ENCODE results near the gene SYT6. TPM values are rescaled to one million over a fixed set of nuclear protein-coding genes. Genes with fewer than 3 reads are reported as not detected.

The SYT6 gene
- total RNA-seq, 2 donors from 2014 or later, result not detected

- no peak overlapping the region for H3K4me3 ChIP-seq
- no peak overlapping the region for H3K27ac ChIP-seq
- H3K36me3 ChIP-seq, result no peaks in the 10 kb centered on the region
- TF ChIP-seq CTCF (IDR thresholded peaks at IDR 0.05), result no peak
- no peak for DNase-seq (ENCODE audit: low spot score)
- H3K4me1 ChIP-seq, result no peaks in the 10 kb centered on the region
- H3K27me3 ChIP-seq, result peaks cover 0 to 7% of the 10 kb centered on the region in 2 donors
- no peaks in the 10 kb centered on the region for H3K9me3 ChIP-seq
Measured at GRCh38 chr1:114144016-114144415, 9.7 kb downstream of the SYT6 start.

- no peaks in the 10 kb centered on the region for H3K27me3 ChIP-seq
- no peak overlapping the region for H3K4me3 ChIP-seq
- H3K36me3 ChIP-seq, result no peaks in the 10 kb centered on the region
- H3K9me3 ChIP-seq, result no peaks in the 10 kb centered on the region
- no peak overlapping the region for H3K27ac ChIP-seq
- TF ChIP-seq CTCF (IDR thresholded peaks at IDR 0.05), result no peak
- H3K4me1 ChIP-seq, result no peaks in the 10 kb centered on the region
- DNase-seq (ENCODE audit: low spot score), result no peak
Measured at GRCh38 chr1:114139540-114139939, 14.1 kb downstream of the SYT6 start.

GRCh38 chr1:114137497-114137896 lies 16.2 kb downstream of the SYT6 start:
- no peaks in the 10 kb centered on the region for H3K9me3 ChIP-seq
- no peak for DNase-seq (ENCODE audit: low spot score)
- TF ChIP-seq CTCF (IDR thresholded peaks at IDR 0.05), result no peak
- H3K27me3 ChIP-seq, result no peaks in the 10 kb centered on the region
- no peak overlapping the region for H3K4me3 ChIP-seq
- H3K36me3 ChIP-seq, result no peaks in the 10 kb centered on the region
- no peaks in the 10 kb centered on the region for H3K4me1 ChIP-seq
- no peak overlapping the region for H3K27ac ChIP-seq

- H3K4me3 ChIP-seq, result no peak overlapping the region
- H3K27ac ChIP-seq, result no peak overlapping the region
- H3K27me3 ChIP-seq, result no peaks in the 10 kb centered on the region
- H3K36me3 ChIP-seq, result no peaks in the 10 kb centered on the region
- DNase-seq (ENCODE audit: low spot score), result no peak
- no peak for TF ChIP-seq CTCF (IDR thresholded peaks at IDR 0.05)
- no peaks in the 10 kb centered on the region for H3K4me1 ChIP-seq
- no peaks in the 10 kb centered on the region for H3K9me3 ChIP-seq
Measured at GRCh38 chr1:114135786-114136185, 17.9 kb downstream of the SYT6 start.

GRCh38 chr1:114134518-114134917 lies 19.2 kb downstream of the SYT6 start:
- no peak for DNase-seq (ENCODE audit: low spot score)
- Histone ChIP-seq H3K36me3 (no peaks in the 10 kb centered on the region), H3K27ac (no peak overlapping the region), H3K4me3 (no peak overlapping the region), H3K9me3 (no peaks in the 10 kb centered on the region), H3K27me3 (no peaks in the 10 kb centered on the region), H3K4me1 (no peaks in the 10 kb centered on the region)
- no peak for TF ChIP-seq CTCF (IDR thresholded peaks at IDR 0.05)

- no peaks in the 10 kb centered on the region for H3K36me3 ChIP-seq
- H3K9me3 ChIP-seq, result no peaks in the 10 kb centered on the region
- no peak overlapping the region for H3K27ac ChIP-seq
- H3K4me1 ChIP-seq, result no peaks in the 10 kb centered on the region
- no peak for DNase-seq (ENCODE audit: low spot score)
- H3K27me3 ChIP-seq, result no peaks in the 10 kb centered on the region
- H3K4me3 ChIP-seq, result no peak overlapping the region
- TF ChIP-seq CTCF (IDR thresholded peaks at IDR 0.05), result no peak
Measured at GRCh38 chr1:114133129-114133528, 20.5 kb downstream of the SYT6 start.
